Activated naive CD4-positive, alpha-beta T cell treated with anti-CD3 and anti-CD28 coated beads, Interleukin-2, amount 10 ng/mL, durations not matched to agents 7 days and 5 days (primary cell): Measurements from ENCODE around the gene SEC62.
A peak's percentile ranks its signal among the peaks of the same experiment; 100 is the strongest.
"Not testable (repeated sequence)": the region's sequence is repeated elsewhere in the genome, so short reads cannot be mapped to it uniquely, and the experiment has no call there.

Source experiments
- CTCF ChIA-PET: fragments of 350-600 bp; sonication (Branson Sonifier 250); formaldehyde crosslinking; loops from one replicate; lab custom pipeline; 2021; ENCODE audit warnings: antibody characterized with exemption; lab: Charles Lee
- DNase-seq: peaks from one replicate; pipeline ENCODE4 v3.0.0-alpha.2; 2020
- H3K27ac Mint-ChIP-seq: one replicate; pipeline ENCODE4 v1.8.0; 2021; ENCODE audit warnings: mild to moderate bottlenecking, moderate library complexity, mixed read lengths
- H3K27me3 Mint-ChIP-seq: one replicate; pipeline ENCODE4 v1.8.0; 2021; ENCODE audit warnings: mild to moderate bottlenecking, mixed read lengths
- H3K36me3 Mint-ChIP-seq: one replicate; pipeline ENCODE4 v1.8.0; 2021; ENCODE audit warnings: mixed read lengths
- H3K4me1 Mint-ChIP-seq: one replicate; pipeline ENCODE4 v1.8.0; 2021; ENCODE audit warnings: mixed read lengths
- H3K4me3 Mint-ChIP-seq: one replicate; pipeline ENCODE4 v1.8.0; 2021; ENCODE audit warnings: mild to moderate bottlenecking, moderate library complexity, mixed read lengths
- H3K9me3 Mint-ChIP-seq: one replicate; pipeline ENCODE4 v1.8.0; 2021; ENCODE audit warnings: mixed read lengths

The SEC62 gene

DNA sequence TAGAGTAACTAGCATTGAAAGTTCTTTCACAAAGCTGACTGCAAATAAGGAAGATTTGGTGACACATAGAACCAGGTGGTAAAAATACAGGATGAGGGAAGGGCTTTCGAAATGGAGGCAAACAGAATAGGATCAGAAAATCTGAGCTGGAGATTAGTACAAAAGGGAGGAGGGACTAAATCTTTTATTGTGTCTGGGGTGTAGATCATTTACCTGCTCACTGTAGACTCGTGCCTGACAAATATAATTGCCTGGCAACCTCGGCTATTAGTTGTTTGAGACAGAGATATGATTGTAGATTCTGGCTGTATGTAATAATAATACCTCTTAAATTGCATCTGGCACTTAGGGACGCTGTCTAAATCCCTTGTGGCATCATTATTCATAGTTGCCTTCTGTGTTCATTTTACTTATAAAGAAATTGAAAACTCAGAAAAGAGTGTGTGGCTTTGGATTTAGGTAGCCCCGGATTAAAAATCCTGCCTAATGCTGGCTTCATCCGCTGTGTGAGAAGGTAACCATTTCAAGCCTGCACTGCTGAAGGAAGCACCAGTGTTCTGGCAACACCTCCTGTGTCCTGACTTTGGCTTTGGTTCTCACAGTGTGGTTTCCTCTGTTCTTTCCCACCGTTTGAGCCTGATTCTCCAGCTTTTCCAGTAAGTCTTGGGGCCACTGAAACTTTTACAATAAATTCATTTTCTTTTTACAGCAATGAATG lies 46.2 kb downstream of the SEC62 start:
- peaks cover 6% of the 10 kb centered on the region for H3K4me1 Mint-ChIP-seq
- H3K4me3 Mint-ChIP-seq, result no peak overlapping the region
- CTCF ChIA-PET, result interaction anchor here (0.7 to 0.9 kb wide), 2 partner anchors 10 to 17 kb away, joined by 3 read pairs; no protein-coding TSS in a partner anchor
- H3K27me3 Mint-ChIP-seq, result peaks cover 4% of the 10 kb centered on the region
- H3K36me3 Mint-ChIP-seq, result no peaks in the 10 kb centered on the region
- H3K27ac Mint-ChIP-seq, result no peak overlapping the region
- DNase-seq, result no peak
- no peaks in the 10 kb centered on the region for H3K9me3 Mint-ChIP-seq

DNA sequence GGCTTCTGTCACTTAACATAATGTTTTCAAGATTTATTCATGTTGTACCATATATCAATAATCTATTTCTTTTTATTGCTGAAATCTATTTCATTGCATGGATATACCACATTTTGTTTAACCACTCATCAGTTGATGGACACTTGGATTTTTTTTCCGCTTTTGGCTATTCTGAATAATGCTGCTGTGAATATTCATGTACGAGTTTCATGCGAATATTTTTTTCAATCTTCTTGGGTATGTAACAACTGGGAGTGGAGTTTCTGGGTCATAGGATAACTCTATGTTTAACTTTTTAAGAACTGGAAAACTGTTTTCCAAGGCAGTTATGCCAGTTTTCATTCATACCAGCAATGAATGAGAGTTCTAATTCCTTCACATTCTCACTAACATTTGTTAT lies 49.5 kb downstream of the SEC62 start:
- Mint-ChIP-seq H3K4me1 (peaks cover 12% of the 10 kb centered on the region), H3K4me3 (no peak overlapping the region), H3K36me3 (no peaks in the 10 kb centered on the region), H3K9me3 (no peaks in the 10 kb centered on the region), H3K27me3 (peaks cover 8% of the 10 kb centered on the region), H3K27ac (no peak overlapping the region)
- CTCF ChIA-PET, result interaction anchor here (0.7 kb wide), 1 partner anchor 849 kb away, joined by 3 read pairs; no protein-coding TSS in a partner anchor
- no peak for DNase-seq

DNA sequence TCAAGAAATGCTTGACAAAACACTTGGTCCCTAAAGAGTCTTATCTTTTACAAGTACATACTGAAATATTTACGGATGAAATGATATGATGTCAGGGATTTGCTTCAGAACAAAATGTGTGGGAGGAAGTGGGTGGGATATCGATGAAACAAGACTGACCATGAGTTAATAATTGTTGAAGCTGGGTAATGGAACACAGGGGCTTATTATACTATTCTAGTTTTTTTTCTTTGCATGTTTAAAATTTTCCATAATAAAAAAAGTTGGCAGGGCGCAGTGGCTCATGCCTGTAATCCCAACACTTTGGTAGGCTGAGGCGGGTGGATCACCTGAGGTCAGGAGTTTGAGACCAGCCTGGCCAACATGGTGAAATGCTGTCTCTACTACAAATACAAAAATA lies 52.7 kb downstream of the SEC62 start:
- peaks cover 17% of the 10 kb centered on the region for H3K4me1 Mint-ChIP-seq
- not testable (repeated sequence) for DNase-seq, H3K27ac Mint-ChIP-seq, H3K9me3 Mint-ChIP-seq, H3K4me3 Mint-ChIP-seq, H3K36me3 Mint-ChIP-seq, H3K27me3 Mint-ChIP-seq
- CTCF ChIA-PET, result interaction anchor here (1.2 to 2.9 kb wide), 2 partner anchors 12 to 156 kb away, joined by 3 to 16 read pairs; no protein-coding TSS in a partner anchor

DNA sequence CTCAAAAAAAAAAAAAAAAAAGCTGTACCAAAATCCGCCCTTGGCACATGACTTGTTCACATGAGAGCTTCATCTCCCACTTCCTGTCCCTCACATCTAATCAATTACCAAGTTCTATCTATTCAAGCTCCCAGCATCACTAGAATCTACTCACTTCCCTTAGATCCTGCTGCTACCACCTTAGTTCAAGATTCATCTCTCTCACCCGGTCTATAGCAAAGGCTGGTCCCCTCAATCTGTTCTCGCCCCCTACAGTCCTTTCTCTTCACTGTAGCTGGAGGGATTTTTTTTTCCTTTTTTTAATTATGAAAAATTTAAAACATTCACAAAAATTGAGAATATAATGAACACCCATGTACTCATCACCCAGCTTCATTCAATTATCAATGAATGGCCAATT lies 54.5 kb downstream of the SEC62 start:
- CTCF ChIA-PET, result interaction anchor here (0.6 to 2.9 kb wide), 10 partner anchors 13 to 259 kb away, joined by 3 to 16 read pairs (median 4); partner anchors contain the start of genes GPR160, LRRC31 and SEC62
- Mint-ChIP-seq H3K9me3 (no peaks in the 10 kb centered on the region), H3K4me1 (peaks cover 24% of the 10 kb centered on the region), H3K27ac (no peak overlapping the region), H3K36me3 (peaks cover 5% of the 10 kb centered on the region), H3K27me3 (peaks cover 8% of the 10 kb centered on the region), H3K4me3 (no peak overlapping the region)
- no peak for DNase-seq

DNA sequence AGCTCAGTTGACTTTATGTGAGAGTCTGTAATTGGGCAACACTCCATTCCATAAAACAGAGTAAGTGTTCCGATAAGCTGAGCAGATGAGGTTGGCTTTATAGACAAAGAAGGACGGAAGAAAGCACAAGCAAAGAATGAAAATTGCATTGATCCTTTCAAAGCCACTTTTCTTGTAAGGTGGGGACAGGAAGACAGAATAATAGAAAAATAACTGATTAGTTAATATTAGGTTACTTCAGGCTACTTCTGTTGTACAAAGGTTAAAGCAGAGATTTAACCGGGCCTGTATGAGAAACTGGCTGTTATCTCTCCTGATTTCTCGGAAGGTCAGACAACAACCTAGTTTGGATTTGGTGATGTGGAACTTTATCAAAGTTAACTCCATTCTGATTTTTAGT lies 55.7 kb downstream of the SEC62 start:
- Mint-ChIP-seq H3K9me3 (peaks cover 6% of the 10 kb centered on the region), H3K27me3 (peaks cover 4% of the 10 kb centered on the region), H3K27ac (no peak overlapping the region), H3K36me3 (peaks cover 9% of the 10 kb centered on the region), H3K4me3 (no peak overlapping the region), H3K4me1 (peaks cover 36% of the 10 kb centered on the region)
- no peak for DNase-seq
- CTCF ChIA-PET, result interaction anchor here (0.6 kb wide), 1 partner anchor 120 kb away, joined by 3 read pairs; no protein-coding TSS in a partner anchor

DNA sequence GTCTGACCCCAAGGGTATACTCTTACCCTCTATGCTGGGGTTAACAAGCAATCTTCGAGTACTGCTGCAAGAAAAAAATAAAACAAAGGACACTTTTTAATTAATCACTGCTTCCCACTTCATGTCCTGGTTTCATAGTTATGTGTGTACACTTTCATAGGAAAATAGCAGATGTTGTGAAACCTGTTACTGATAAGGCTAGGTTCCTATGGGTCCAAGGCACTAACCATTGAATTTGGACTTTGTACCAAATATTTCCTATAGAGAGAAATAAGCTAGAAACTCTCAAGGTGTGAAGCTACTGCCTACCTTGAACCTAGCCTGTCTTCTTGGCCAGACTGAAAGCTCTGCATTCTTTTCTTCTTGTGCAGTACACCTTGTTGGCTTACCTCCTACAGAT lies 56.6 kb downstream of the SEC62 start:
- Mint-ChIP-seq H3K27ac (no peak overlapping the region), H3K27me3 (peaks cover 4% of the 10 kb centered on the region), H3K4me3 (no peak overlapping the region), H3K36me3 (peaks cover 16% of the 10 kb centered on the region), H3K9me3 (peaks cover 8% of the 10 kb centered on the region), H3K4me1 (peaks cover 44% of the 10 kb centered on the region)
- CTCF ChIA-PET, result no interaction called here
- DNase-seq, result no peak

DNA sequence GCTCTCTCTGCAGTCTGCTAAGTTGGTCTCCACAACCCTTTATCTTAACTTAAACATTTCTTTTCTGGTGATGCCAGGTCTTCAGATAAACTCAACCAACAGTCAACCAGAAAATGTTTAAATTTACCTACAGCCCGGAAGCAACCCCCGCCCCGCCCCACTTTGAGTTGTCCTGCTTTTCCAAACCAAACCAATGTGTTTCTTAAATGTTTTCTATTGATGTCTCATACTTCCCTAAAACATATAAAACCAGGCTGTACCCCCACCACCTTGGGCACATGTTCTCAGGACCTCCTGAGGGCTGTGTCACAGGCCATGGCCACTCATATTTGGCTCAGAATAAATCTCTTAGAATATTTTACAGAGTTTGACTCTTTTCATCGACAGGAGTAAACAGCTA lies 58.0 kb downstream of the SEC62 start:
- peaks cover 53% of the 10 kb centered on the region for H3K4me1 Mint-ChIP-seq
- CTCF ChIA-PET, result no interaction called here
- no peak for DNase-seq
- H3K9me3 Mint-ChIP-seq, result peaks cover 16% of the 10 kb centered on the region
- H3K4me3 Mint-ChIP-seq, result no peak overlapping the region
- H3K27me3 Mint-ChIP-seq, result no peaks in the 10 kb centered on the region
- H3K36me3 Mint-ChIP-seq, result peaks cover 19% of the 10 kb centered on the region
- H3K27ac Mint-ChIP-seq, result no peak overlapping the region

DNA sequence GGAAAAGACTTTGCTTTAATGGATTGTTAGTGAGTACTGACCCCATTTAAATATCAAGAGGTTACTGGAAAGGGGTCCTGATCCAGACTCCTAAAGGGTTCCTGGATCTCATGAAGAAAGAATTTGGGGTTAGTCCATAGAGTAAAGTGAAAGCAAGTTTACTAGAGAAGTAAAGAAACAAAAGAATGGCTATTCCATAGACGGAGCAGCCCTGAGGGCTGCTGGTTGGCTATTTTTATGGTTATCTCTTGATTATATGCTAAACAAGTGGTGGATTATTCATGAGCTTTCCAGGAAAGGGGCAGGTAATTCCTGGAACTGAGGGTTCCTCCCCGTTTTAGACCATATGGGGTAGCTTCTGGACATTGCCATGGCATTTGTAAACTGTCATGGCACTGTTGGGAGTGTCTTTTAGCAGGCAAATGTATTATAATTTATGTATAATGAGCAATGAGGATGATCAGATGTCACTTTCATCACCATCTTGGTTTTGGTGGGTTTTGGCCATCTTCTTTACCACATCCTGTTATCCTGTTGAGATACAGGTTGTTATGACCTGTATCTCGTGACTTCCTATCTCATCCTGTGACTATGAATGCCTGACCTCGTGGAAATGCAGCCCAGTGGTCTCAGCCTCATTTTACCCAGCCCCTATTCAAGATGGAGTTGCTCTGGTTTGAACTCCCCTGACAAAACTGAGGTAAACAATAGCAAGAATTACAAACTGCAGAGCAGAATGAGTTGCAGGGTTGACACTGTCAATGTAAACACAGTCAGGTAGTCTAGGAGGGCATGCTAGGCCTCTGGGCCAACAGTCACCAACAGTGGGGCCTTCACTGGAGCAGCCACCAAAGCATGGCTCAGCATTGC lies 60.9 kb downstream of the SEC62 start:
- peaks cover 25% of the 10 kb centered on the region for H3K9me3 Mint-ChIP-seq
- H3K4me1 Mint-ChIP-seq, result peaks cover 54% of the 10 kb centered on the region
- H3K27ac Mint-ChIP-seq, result peak overlapping the region; percentile 86
- no peak overlapping the region for H3K4me3 Mint-ChIP-seq
- CTCF ChIA-PET, result no interaction called here
- no peaks in the 10 kb centered on the region for H3K27me3 Mint-ChIP-seq
- H3K36me3 Mint-ChIP-seq, result peaks cover 19% of the 10 kb centered on the region
- DNase-seq, result peak; percentile 70

DNA sequence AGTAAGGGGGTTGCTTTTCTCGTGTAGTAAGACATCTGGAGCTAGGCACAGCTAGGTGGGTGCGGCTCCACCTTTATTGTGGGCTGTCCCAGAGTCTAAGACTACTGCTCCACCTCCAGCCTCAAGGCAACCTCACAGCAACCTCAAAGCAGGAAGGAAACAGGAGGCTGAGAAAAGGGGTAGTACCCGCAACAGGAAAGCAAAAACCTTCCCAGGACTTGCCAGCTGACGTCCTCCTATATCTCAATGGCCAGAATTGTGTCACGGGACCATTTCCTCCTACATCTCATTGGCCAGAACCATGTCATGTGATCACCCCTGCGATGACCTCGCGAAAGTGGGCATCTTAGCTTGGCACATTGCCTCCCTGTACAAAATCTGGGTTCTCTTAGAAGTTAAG lies 66.9 kb downstream of the SEC62 start:
- H3K27ac Mint-ChIP-seq, result peak overlapping the region; percentile 79
- H3K36me3 Mint-ChIP-seq, result peaks cover 12% of the 10 kb centered on the region
- peak; percentile 84 for DNase-seq
- CTCF ChIA-PET, result interaction anchor here (1.6 to 1.9 kb wide), 3 partner anchors 10 to 67 kb away, joined by 4 to 6 read pairs (median 4); partner anchors contain the start of gene SEC62
- peaks cover 28% of the 10 kb centered on the region for H3K9me3 Mint-ChIP-seq
- peaks cover 66% of the 10 kb centered on the region for H3K4me1 Mint-ChIP-seq
- no peak overlapping the region for H3K4me3 Mint-ChIP-seq
- H3K27me3 Mint-ChIP-seq, result no peaks in the 10 kb centered on the region

DNA sequence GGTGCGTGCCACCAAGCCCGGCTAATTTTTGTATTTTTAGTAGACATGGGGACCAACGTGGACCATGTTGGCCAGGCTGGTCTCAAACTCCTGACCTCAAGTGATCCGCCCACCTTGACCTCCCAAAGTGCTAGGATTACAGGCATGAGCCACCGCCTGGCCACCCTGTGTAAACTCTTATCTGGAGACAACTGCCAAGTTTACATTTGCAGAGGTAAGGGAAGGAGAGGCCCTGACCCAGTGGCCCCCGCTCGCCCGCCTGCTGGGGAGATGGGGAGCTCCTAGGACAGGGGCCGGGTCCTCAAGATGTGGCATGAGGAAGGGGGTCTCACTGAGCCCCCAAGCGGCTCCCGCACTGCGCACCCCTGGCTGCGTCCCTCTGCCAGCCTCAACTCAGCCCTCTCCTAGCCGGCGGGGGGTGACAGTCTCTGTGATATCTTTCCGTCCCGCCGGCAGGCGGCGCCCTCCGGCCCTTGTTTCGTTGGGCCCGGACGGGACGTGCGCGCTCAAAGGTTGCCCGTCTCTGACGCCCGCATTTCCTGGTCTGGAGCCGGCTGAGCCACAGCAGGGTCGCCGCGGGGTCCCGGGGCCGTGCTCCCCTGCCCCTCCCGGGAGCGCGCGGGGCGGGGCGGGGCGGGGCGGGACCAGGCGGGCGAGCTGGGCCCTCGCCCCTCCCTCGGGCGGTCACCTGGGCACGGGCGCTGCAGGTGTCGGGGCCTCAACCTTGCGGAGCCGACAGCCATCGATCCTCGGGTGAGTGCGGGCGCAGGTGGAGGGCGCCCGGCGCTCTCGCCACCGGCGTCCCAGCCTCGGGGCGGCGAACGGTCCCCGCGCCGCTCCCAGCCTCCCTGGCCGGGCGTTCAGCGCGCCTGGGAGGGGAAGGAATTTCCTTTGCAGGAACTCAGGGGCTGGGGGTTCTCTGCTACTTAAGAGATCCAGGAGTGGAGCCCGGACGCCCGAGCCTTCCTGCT lies 71.1 kb downstream of the SEC62 start, which contains the start of gene GPR160:
TSS of gene GPR160 (plus strand) at position 533 of the 971 bp plus-strand sequence. CDS start 45,978 bp downstream, outside the sequence.
- peak; percentile 88 for DNase-seq
- Mint-ChIP-seq H3K4me3 (peak within 1 kb of the TSS; percentile 86), H3K4me1 (peaks cover 49% of the 10 kb centered on the region), H3K36me3 (peaks cover 17% of the 10 kb centered on the region), H3K27ac (peak within 1 kb of the TSS; percentile 62), H3K27me3 (peaks cover 4% of the 10 kb centered on the region), H3K9me3 (peaks cover 9% of the 10 kb centered on the region)
- CTCF ChIA-PET, result interaction anchor here (0.6 to 1.3 kb wide), 6 partner anchors 8 to 376 kb away, joined by 3 to 9 read pairs (median 4); partner anchors contain the start of gene SEC62

DNA sequence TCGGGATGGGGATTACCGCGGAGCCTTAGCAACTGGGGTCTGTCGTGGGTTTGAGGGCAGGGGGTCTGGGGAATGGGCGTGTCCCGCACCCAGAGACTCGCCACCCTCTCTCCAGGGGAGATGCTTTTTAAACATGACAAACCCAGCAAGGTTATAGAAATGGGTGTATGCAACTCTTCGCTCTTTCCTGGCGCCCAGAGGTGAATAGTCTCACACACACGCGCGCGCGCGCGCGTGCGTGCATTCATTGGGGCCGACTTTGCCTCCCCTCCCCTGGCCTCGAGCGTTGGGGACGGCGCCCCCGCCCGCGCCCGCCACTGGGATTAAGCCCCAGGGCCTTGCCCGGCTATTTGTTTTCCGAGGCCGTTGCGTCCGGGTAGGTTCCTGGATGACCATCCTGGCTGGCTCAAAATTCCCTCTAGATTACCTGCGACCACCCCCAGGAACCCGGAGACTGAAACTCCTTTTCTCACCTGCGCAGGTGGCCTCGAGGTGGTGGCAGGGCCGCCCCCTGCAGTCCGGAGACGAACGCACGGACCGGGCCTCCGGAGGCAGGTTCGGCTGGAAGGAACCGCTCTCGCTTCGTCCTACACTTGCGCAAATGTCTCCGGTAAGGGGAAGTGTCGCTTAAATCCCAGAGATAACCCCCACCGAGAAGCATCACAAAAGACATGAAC lies 72.0 kb downstream of the SEC62 start:
- H3K4me3 Mint-ChIP-seq, result peak overlapping the region; percentile 86
- peaks cover 16% of the 10 kb centered on the region for H3K36me3 Mint-ChIP-seq
- DNase-seq, result peak; percentile 44
- CTCF ChIA-PET, result interaction anchor here (0.9 to 2.5 kb wide), 5 partner anchors 7 to 266 kb away, joined by 3 to 7 read pairs (median 3); no protein-coding TSS in a partner anchor
- H3K9me3 Mint-ChIP-seq, result peaks cover 4% of the 10 kb centered on the region
- H3K27ac Mint-ChIP-seq, result peak overlapping the region; percentile 30
- peaks cover 44% of the 10 kb centered on the region for H3K4me1 Mint-ChIP-seq
- peaks cover 4% of the 10 kb centered on the region for H3K27me3 Mint-ChIP-seq

DNA sequence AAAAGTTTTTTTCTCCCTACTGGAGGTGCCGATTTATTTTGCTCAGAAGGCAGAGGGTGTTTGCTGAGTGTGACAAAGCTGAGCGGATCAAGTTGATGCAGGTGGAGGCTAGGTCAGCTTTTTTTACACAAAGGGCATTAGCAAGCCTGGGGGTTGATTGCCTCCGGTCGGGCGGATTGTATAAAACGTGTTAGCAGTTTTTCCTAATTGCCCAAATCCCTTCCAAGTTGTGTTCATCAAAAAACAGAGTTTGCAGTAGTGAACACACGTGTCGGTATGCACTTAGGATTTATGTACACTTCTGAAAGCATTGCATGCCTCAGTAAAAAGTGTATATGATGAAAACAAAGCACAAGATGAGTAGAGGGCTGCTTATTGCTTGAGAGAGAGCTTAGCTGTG lies 73.8 kb downstream of the SEC62 start:
- CTCF ChIA-PET, result interaction anchor here (0.6 to 2.5 kb wide), 5 partner anchors 13 to 1546 kb away, joined by 3 to 7 read pairs (median 3); partner anchors contain the start of genes LRRC34 and LRRIQ4
- H3K4me3 Mint-ChIP-seq, result no peak overlapping the region
- DNase-seq, result no peak
- peaks cover 45% of the 10 kb centered on the region for H3K4me1 Mint-ChIP-seq
- peaks cover 4% of the 10 kb centered on the region for H3K27me3 Mint-ChIP-seq
- no peak overlapping the region for H3K27ac Mint-ChIP-seq
- peaks cover 17% of the 10 kb centered on the region for H3K36me3 Mint-ChIP-seq
- no peaks in the 10 kb centered on the region for H3K9me3 Mint-ChIP-seq
